ENCODE data around the gene CLK3. TPM values are rescaled to one million over a fixed set of nuclear protein-coding genes. Genes with fewer than 3 reads are reported as not detected.

The CLK3 gene
- total and polyA plus RNA-seq, 2 donors (not counting 3 experiments of a cell fraction or from before 2014, with no cell fraction given): 75.5 to 121 TPM

- POLR2A ChIA-PET: no interaction called here
- intact Hi-C loops (cut with micrococcal nuclease) (no loop called here), dilution Hi-C loops (cut with MboI; ENCODE audit: extremely low pct_ligation_motif_present, low sequenced_read_pairs) (no loop called here)
- Histone ChIP-seq H3K4me2 (ENCODE audit: insufficient read depth, low read length) (no peak overlapping the region), H3K27ac (ENCODE audit: insufficient read depth, low read depth, low read length) (no peak overlapping the region), H3K9ac (replicated peaks; ENCODE audit: extremely low read depth, insufficient read depth, low read length) (no peak overlapping the region), H3K36me3 (ENCODE audit: control insufficient read depth in 2 of 2, extremely low read depth in 1 of 2, insufficient read depth in 2 of 2, low read length in 2 of 2) (no peaks in the 10 kb centered on the region), H4K20me1 (replicated peaks; ENCODE audit: control insufficient read depth, extremely low read depth, insufficient read depth, low read length) (no peaks in the 10 kb centered on the region), H3K9me3 (replicated peaks; ENCODE audit: control insufficient read depth, insufficient read depth, low read length) (no peaks in the 10 kb centered on the region), H2AFZ (ENCODE audit: low read depth, low read length) (no peak overlapping the region), H3K27me3 (ENCODE audit: control insufficient read depth in 2 of 2, insufficient read depth in 2 of 2, low read length in 2 of 2) (no peaks in the 10 kb centered on the region), H3K9me1 (replicated peaks; ENCODE audit: control insufficient read depth, extremely low read depth, insufficient read depth, low read length) (no peaks in the 10 kb centered on the region), H3K79me2 (ENCODE audit: control insufficient read depth, insufficient read depth, low read length) (no peaks in the 10 kb centered on the region), H3K4me3 (replicated peaks in 1 of 3; ENCODE audit: insufficient read depth in 1 of 3, low read depth in 1 of 3, low read length in 3 of 3) (no peak overlapping the region), H3K4me1 (ENCODE audit: control insufficient read depth, extremely low read depth, insufficient read depth, low read length) (peaks cover 9% of the 10 kb centered on the region)
- no peak for DNase-seq (ENCODE audit: low read depth, low spot score)
- no peak for FAIRE-seq
- no peak for TF ChIP-seq JUN (IDR thresholded peaks at IDR 0.05; ENCODE audit: borderline replicate concordance, insufficient read depth, insufficient read length, low read depth)
- TF ChIP-seq GATA2 (IDR thresholded peaks at IDR 0.05; ENCODE audit: insufficient read depth, insufficient read length, low read depth, low read length): no peak
- TF ChIP-seq CTCF (IDR thresholded peaks at IDR 0.05; ENCODE audit: extremely low read depth in 1 of 2, insufficient read depth in 1 of 2, low read depth in 1 of 2, low read length in 2 of 2): no peak
- TF ChIP-seq POLR2A (IDR thresholded peaks at IDR 0.05; ENCODE audit: low read depth, low read length): no peak
- TF ChIP-seq, protein P1, sequence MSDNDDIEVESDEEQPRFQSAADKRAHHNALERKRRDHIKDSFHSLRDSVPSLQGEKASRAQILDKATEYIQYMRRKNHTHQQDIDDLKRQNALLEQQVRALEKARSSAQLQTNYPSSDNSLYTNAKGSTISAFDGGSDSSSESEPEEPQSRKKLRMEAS (IDR thresholded peaks at IDR 0.05; ENCODE audit: insufficient read depth, insufficient read length): no peak
- no peak for TF ChIP-seq FOS (IDR thresholded peaks at IDR 0.05; ENCODE audit: borderline replicate concordance, insufficient read depth, low read length)
- no peak for TF ChIP-seq MYC (IDR thresholded peaks at IDR 0.05; ENCODE audit: low read depth, low read length)
- no peak for TF ChIP-seq POLR2AphosphoS5 (IDR thresholded peaks at IDR 0.05; ENCODE audit: insufficient read depth, low read depth, low read length)
- TF ChIP-seq EZH2 (IDR thresholded peaks at IDR 0.05; ENCODE audit: borderline replicate concordance, low read depth, low read length, severe bottlenecking): no peak
- BruUV-seq (replicated peaks): no TSS peak
- CTCF ChIA-PET: interaction anchor here (0.6 to 1.5 kb wide), 4 partner anchors 10 to 221 kb away, joined by 3 to 4 read pairs (median 4); no protein-coding TSS in a partner anchor
These were observed 12.4 kb upstream of the CLK3 start for GRCh38 chr15:74603026-74603788.

Measured in endothelial cell of umbilical vein (primary cell).